ENCODE measurements around the gene PLSCR2.
"Not testable (repeated sequence)": the region's sequence is repeated elsewhere in the genome, so short reads cannot be mapped to it uniquely, and the experiment has no call there.

The PLSCR2 gene

GRCh38 chr3:146416366-146416765, 53.0 kb downstream of the PLSCR2 start:
- DNase-seq (ENCODE audit: low read depth): no peak

- no peak for DNase-seq (ENCODE audit: low read depth)
Observed at GRCh38 chr3:146414010-146414409, 55.4 kb downstream of the PLSCR2 start.

GRCh38 chr3:146412711-146413110, 56.6 kb downstream of the PLSCR2 start:
- not testable (repeated sequence) for DNase-seq (ENCODE audit: low read depth)

DNA sequence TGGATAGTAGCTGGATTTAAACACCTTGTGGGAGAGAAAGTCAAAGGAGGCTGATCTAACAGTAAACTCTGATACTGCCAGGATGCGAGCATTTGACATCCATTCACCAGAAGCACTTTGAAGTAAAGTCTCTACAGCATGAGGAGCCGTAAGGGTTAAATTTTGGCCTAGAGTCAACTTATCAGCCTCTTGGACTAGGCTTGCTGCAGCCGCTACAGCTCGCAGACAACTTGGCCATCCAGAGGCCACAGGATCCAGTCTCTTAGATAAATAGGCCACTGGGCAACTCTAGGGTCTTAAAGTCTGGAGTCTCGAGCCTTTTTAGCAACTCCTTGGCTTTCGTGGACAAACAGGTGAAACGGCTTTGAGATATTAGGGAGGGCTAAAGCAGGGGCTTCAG, 61.4 kb downstream of the PLSCR2 start:
- DNase-seq (ENCODE audit: low read depth): no peak

DNA sequence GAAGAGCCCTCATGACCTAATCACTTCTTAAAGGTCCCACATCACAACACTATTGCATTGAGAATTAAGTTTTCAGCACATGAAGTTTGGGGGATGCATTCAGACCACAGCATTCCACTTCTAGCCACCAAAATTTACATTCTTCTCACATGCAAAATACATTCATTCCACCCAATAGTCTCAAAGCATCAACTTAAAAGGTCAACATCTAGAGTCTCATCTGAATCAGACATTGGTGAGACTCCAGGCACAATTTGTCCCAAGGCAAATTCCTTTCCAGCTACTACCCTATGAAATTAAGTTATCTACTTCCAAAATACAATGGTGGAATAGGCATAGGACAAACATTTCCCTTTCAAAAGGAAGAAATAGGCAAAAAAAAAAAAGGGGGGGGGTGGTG, 64.9 kb downstream of the PLSCR2 start:
- no peak for DNase-seq (ENCODE audit: low read depth)

DNA sequence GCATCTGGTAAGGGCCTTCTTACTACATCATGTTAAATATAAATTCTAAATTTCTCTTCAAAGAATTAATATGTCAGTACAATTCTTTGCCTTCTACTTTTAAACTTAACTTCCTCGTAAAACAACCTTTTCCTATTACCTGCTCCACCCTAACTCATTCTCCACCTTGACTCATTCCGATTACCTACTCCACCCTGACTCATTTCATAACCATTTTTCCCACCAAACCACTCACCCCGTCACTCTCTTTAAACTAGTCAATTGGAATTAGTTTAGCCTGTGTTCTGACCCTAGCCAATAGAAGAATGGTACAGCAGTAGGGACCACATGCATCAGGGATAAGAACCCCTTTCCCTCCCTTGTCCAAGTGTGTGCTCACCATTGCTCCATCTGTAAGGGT, 65.6 kb downstream of the PLSCR2 start:
- no peak for DNase-seq (ENCODE audit: low read depth)

DNA sequence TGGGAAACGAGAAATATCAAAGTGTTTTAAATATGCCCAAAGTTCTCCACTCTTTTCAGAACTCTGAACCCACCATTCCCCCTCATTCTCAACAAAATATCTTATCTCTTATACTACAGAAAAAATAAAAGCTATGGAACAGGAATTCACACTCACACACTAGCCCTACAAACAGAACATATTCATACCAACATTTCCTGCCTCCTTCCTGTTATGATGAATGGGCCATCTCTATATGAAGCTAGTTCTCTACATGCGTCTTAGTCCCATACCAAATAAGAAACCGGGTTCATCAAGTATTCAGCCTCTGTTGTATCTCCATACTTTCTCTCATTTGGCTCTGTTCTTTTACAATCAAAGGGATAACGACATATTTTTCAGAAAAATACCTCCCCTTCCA, 72.6 kb downstream of the PLSCR2 start:
- DNase-seq (ENCODE audit: low read depth): no peak

- no peak for DNase-seq (ENCODE audit: low read depth)
Observed at GRCh38 chr3:146395164-146395563, 74.2 kb downstream of the PLSCR2 start.

GRCh38 chr3:146390957-146391356, 78.4 kb downstream of the PLSCR2 start:
- no peak for DNase-seq (ENCODE audit: low read depth)

GRCh38 chr3:146390006-146390772, 79.2 kb downstream of the PLSCR2 start:
- DNase-seq (ENCODE audit: low read depth): no peak

DNA sequence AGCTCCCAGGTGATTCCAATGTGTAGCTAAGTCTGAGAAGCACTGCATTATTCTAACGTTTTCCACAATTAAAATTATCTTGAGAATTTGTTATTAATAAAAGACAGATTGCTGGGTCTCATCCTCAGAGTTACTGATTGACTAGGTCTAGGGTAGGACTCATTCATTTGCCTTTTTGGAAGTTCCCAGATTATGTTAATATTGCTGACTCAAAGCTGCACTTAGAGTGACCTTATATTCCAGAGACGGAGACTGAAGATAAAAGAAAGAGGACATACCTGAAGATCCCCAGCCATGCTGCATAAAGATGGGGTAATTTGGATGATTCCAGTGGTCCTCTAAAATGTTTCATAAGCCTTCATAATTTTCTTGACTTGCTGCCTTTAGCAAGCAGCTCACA, 81.8 kb downstream of the PLSCR2 start:
- no peak for DNase-seq (ENCODE audit: low read depth)

DNA sequence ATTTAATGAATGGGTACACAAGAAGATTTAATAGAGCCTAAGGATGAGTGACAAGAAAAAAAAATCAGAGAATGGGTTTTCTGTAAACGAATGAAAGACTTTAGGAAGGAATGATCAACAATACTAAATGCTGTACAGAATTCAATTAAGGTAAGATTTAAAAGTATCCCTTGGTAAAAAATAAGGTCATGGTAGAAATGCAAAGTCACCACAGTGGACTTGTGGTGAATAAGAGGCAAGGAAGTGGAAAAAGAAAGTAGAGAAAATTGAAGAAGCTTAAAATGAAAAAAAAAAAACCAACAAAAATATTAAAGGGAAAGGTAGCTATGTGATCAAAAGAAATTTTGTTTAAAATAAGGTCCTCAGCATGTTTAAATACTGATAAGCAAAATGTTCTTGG, 82.4 kb downstream of the PLSCR2 start:
- no peak for DNase-seq (ENCODE audit: low read depth)

GRCh38 chr3:146384786-146385185, 84.6 kb downstream of the PLSCR2 start:
- no peak for DNase-seq (ENCODE audit: low read depth)
